ENCODE results near the gene RIPK4.
"Not testable (repeated sequence)": the region's sequence is repeated elsewhere in the genome, so short reads cannot be mapped to it uniquely, and the experiment has no call there.

The RIPK4 gene

DNA sequence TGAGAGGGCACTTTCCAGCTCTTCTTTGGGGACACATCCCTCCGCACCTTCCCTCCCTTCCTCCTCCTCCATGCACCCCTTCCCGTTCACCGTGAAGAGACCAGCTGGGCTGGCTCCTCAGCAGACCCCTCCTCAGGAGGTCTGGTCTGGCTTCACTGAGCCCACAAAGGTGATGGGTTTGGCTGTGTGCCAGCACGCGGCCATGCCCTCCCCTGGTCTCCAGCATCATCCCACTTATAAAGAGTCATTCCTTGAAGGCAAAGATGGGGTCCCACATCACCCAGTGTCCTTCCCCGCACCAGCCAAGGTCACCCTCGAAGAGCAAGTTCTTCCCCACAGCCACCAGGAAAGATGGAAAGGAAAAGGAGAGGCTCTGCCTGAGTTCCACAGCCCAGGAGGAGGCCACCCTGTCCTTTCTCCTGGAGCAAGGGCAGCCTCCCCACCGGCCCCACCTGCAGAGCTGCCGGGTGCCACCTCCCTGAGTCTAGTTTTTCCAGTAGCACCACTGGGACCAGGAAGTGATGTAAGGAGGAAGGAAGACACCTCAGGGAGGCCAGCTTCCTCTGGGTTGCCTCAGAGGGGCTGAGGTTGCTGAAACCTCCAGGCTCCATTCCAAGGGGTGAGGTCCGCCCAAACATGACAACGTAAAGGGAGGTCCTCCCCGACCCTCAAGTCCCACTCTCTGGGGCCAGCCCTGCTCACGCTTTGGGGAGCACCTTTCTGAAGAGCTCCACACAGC lies 32.7 kb downstream of the RIPK4 start:
- no peak for DNase-seq

- no peak for DNase-seq
Measured at GRCh38 chr21:41731081-41731480, 35.8 kb downstream of the RIPK4 start.

DNA sequence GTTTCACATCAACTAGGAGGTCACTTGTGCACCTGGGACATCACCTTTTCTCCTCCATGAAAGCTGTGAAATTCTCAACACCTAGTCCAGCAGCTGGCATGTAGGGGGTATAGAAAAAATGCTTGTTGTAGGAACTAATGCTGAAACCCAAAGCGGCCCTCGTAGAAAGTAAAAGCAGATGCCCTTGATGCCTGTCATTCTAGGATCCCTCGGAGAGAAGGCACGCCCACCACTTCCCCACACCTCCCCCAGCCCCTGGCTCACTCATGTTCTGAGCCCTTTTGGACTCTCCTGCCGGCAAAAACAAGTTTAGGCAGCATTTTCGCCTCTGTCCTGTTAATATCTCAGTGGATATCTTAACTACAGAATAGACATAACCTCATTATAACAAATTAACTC lies 36.5 kb downstream of the RIPK4 start:
- DNase-seq = no peak

- no peak for DNase-seq
Measured at GRCh38 chr21:41729701-41730366, 37.0 kb downstream of the RIPK4 start.

DNA sequence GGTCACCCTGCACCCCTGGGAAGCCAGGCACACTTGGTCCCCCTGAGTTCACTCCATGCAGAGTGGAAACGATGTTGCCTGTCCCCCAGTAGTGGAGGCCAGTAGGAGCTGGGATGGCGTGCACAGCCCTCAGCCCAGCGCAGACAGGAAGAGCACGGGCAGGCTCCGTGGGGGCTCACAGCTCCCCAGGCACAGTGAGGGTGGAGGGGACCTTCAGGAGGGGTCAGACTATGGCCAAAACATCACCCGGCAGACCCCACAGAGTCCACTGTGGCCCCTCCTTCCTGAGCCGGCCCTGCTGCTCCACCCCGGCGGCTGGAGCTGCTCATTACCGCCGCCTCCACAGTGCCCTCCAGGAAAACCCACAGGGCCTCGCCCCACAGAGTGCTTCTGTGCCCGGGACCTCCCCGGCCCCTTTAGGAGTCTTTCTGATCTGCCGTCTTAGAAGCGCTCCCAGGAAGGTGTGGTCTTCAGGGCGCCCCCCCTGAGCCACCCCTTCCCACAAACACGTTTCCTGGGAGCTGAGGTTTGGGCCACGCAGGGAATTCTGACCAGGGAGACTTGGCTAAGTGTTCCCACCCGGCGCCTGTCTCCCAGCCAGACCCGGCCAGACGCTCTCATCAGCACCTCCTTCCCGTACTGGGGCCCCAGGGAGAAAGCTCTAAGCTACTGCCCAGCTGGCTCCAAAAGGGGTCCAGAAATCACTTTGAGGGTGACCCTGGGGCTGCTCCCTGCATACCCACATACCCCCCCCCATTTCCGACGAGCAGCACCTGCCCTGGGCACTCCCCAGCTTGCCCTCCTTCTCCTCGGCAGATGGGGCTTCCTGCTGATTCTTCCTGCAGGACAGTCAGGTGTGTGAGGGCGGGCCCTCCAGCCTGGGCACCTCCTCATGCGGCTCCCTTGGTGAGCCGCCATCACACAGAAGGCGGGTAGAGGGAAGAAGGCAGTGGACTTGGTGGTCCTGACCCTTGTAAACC lies 38.8 kb downstream of the RIPK4 start:
- DNase-seq = no peak

GRCh38 chr21:41726970-41727783 lies 39.7 kb downstream of the RIPK4 start:
- DNase-seq = no peak

- no peak for DNase-seq
Measured at GRCh38 chr21:41726630-41726969, 40.3 kb downstream of the RIPK4 start.

DNA sequence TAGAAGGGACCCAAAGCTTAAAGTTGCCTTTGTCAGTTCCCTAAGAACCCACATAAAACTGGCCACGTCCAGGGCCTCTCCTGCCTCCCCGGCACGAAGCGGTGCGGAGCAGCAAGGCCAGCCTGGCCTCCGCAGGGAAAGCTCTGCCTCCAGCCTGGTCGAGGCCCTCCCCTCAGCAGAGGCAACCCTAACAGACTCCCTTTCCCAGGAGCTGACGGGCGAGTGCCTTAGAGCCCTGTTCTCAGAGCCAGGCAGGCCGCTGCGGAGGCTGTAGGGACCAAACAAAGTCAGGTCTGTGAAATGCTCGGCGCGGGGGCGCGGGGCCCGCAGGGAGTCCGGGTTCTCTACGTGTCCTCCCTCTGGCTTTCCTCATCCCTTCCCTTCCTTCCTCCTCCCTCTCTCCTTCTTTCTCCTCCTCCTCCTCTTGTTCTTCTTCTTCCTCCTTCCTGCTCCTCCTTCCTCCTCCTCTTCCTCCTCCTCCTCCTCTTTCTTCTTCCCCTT lies 40.7 kb downstream of the RIPK4 start:
- DNase-seq = no peak

GRCh38 chr21:41725421-41726031 lies 41.3 kb downstream of the RIPK4 start:
- DNase-seq = no peak

GRCh38 chr21:41723835-41724234 lies 43.0 kb downstream of the RIPK4 start:
- not testable (repeated sequence) for DNase-seq

GRCh38 chr21:41722052-41723018 lies 44.5 kb downstream of the RIPK4 start:
- DNase-seq = no peak

GRCh38 chr21:41720250-41720649 lies 46.6 kb downstream of the RIPK4 start:
- no peak for DNase-seq

DNA sequence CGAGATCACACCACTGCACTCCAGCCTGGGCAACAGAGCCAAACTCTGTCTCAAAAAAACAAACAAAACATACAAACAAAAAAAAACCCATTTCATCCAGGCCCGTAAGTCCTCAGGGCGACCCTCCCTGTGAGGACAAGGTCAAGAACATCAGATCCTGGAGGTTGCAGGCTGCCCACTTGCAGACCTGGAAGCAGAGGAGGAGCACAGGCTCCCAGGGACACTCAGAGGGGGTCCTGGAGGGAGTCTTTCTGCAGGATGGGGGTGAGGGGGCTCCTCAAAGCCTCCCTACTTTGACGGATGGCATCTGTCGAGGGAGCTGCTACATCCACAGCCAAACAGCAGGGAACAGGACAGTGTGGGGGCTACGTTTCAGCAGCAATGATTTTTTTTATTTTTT lies 47.2 kb downstream of the RIPK4 start:
- DNase-seq = no peak

GRCh38 chr21:41717573-41718330 lies 49.1 kb downstream of the RIPK4 start:
- DNase-seq = no peak

GRCh38 chr21:41716751-41717150 lies 50.1 kb downstream of the RIPK4 start:
- DNase-seq = no peak

DNA sequence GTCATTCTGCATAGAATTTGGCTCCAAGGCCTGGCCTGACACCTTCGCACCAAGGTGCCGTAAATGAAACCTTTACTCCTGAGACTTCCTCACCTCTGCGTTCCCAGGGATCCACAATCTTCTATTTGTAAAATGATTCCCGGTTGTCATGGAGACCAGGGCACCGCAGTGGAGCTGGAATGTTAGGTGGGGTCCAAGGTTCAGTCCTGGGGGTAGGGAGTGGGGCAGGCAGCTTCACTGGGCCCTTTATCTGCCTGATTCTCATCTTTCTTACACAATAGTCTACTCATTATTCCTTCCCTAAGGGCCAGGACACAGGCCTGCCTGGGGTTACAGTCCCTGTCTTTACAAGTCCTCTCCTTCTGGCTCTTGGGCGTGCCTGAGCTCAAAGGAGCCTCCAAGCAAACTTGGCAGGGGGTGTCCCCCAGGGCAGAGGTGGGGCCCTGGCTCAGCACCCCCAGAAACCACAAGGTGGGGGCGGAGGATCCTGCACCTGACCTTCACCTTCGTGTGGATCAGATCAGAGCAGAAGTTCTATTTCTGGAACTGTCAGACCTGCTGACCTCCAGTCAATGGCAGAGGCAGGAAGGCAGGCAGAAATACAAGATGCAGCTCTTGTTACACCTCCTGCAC lies 51.1 kb downstream of the RIPK4 start:
- DNase-seq = no peak

DNA sequence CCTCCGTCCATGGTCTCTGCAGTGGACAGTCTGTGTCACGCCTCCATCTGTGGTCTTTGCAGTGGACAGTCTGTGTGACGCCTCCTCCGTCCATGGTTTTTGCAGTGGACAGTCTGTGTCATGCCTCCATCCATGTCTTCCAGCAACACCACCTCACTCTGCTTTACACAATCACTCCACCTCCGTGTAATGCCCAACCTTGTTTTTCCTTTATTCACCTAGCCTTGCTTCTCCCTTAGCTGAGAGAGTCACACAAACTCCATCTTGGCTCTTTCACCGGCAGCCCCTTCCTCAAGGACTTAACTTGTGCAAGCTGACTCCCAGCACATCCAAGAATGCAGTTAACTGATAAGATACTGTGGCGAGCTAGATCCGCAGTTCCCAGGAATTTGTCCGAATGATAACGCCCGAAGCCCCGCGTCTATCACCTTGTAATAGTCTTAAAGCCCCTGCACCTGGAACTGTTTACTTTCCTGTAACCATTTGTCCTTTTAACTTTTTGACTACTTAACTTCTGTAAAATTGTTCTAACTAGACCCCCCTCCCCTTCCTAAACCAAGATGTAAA lies 52.5 kb downstream of the RIPK4 start:
- DNase-seq = not testable (repeated sequence)

DNA sequence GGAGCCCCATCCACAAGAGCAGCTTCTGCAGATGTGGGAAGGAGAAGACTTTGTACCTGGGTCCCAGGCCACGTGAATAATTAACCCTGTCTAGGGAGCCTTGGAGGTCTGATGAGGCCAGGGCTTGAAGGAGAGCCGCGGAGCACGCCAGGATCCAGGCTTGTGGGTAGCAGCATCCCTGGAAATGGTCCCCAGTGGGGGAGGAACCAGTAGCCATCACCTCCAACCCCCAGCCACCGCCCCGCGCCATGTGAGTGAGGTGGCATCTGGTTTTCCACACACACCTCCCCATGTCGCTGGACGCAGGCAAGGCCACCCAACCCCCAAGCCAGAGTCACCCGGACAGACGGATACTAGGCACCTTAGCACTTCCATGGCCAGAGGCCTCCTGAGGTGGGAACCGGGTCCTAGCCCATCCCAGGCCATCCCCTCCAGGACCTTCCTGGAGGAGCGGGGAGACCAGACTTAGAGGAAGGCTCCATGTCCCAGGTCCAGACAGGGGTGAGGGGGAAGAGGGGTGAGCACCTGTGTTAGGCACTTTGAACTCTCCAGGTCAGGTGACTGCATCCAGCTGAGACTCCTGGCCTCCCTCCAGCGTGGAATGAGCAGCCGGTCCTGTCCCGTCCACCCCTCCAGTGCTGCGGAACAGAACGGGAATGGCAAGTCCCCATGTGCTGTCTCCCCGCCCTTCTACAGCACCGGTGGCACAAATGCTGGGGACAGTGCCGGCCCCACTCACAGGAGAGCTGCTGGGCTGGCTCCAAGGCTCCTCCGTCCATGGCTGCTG lies 53.2 kb downstream of the RIPK4 start:
- DNase-seq = no peak
